ENCODE data around the gene UQCR10. TPM values are rescaled to one million over a fixed set of nuclear protein-coding genes. Genes with fewer than 3 reads are reported as not detected.

UQCR10 gene
- total and polyA plus RNA-seq, 9 donors = 24.2 to 93.1 (median 56.4) TPM

- Histone ChIP-seq H3K36me3 (no peaks in the 10 kb centered on the region), H3K4me1 (ENCODE audit: insufficient read depth) (no peaks in the 10 kb centered on the region), H3K9me3 (no peaks in the 10 kb centered on the region), H3K27ac (no peak overlapping the region), H3K4me3 (no peak overlapping the region), H3K27me3 (no peaks in the 10 kb centered on the region)
- TF ChIP-seq EP300 (IDR thresholded peaks at IDR 0.05) (no peak), POLR2A (IDR thresholded peaks at IDR 0.05) (no peak), CTCF (IDR thresholded peaks at IDR 0.05) (no peak)
- WGBS, 3 donors = 74 to 80% (median 78%) methylated on average over 9 of the region's 9 CpGs
- DNase-seq = no peak
- intact Hi-C loops (cut with DNase I) = no loop called here
These were observed 32.3 kb upstream of the UQCR10 start for GRCh38 chr22:29734838-29735237.

GRCh38 chr22:29735416-29735815, 31.8 kb upstream of the UQCR10 start:
- no peaks in the 10 kb centered on the region for H3K4me1 ChIP-seq (ENCODE audit: insufficient read depth)
- 67 to 80% (median 71%) methylated on average over 1 of the region's 1 CpG for WGBS, 3 donors
- no peak for DNase-seq
- intact Hi-C loops (cut with DNase I) = no loop called here
- no peaks in the 10 kb centered on the region for H3K27me3 ChIP-seq
- H3K9me3 ChIP-seq = no peaks in the 10 kb centered on the region
- no peak overlapping the region for H3K4me3 ChIP-seq
- TF ChIP-seq EP300 (IDR thresholded peaks at IDR 0.05) (no peak), POLR2A (IDR thresholded peaks at IDR 0.05) (no peak), CTCF (IDR thresholded peaks at IDR 0.05) (no peak)
- no peak overlapping the region for H3K27ac ChIP-seq
- no peaks in the 10 kb centered on the region for H3K36me3 ChIP-seq

- H3K4me3 ChIP-seq = no peak overlapping the region
- no peaks in the 10 kb centered on the region for H3K36me3 ChIP-seq
- no peaks in the 10 kb centered on the region for H3K27me3 ChIP-seq
- DNase-seq = peak in 2 of 5 donors; percentile 27 to 36
- H3K4me1 ChIP-seq (ENCODE audit: insufficient read depth) = no peaks in the 10 kb centered on the region
- no peak overlapping the region for H3K27ac ChIP-seq
- no peak for TF ChIP-seq EP300 (IDR thresholded peaks at IDR 0.05)
- no peaks in the 10 kb centered on the region for H3K9me3 ChIP-seq
- 81 to 85% (median 84%) methylated on average over 22 of the region's 22 CpGs for WGBS, 3 donors
- intact Hi-C loops (cut with DNase I) = no loop called here
These were observed 29.7 kb upstream of the UQCR10 start for GRCh38 chr22:29737251-29738117.

- 83 to 91% (median 86%) methylated on average over 15 of the region's 15 CpGs for WGBS, 3 donors
- Histone ChIP-seq H3K36me3 (no peaks in the 10 kb centered on the region), H3K4me1 (ENCODE audit: insufficient read depth) (no peaks in the 10 kb centered on the region), H3K4me3 (no peak overlapping the region), H3K27me3 (no peaks in the 10 kb centered on the region), H3K27ac (no peak overlapping the region), H3K9me3 (no peaks in the 10 kb centered on the region)
- no peak for DNase-seq
- intact Hi-C loops (cut with DNase I) = no loop called here
- no peak for TF ChIP-seq EP300 (IDR thresholded peaks at IDR 0.05)
- TF ChIP-seq CTCF (IDR thresholded peaks at IDR 0.05) = no peak
- TF ChIP-seq POLR2A (IDR thresholded peaks at IDR 0.05) = no peak
These were observed 28.9 kb upstream of the UQCR10 start for GRCh38 chr22:29738118-29738815.
